Endothelial cell of umbilical vein (primary cell): ENCODE data around the gene RPS19. TPM values are rescaled to one million over a fixed set of nuclear protein-coding genes. Genes with fewer than 3 reads are reported as not detected.

Source experiments
- BruUV-seq: library from RNA; stranded (reverse); fragments of 400-500 nt; replicated peaks from 2 replicates; lab custom pipeline; 2021; lab: Mats Ljungman, UMichigan
- CTCF ChIA-PET: fragments of 300-600, 350-600 bp; sonication (Branson Sonifier 250); formaldehyde crosslinking; loops from one replicate; lab custom pipeline; 2021; ENCODE audit warnings: antibody characterized with exemption, inconsistent platforms; lab: Charles Lee
- POLR2A ChIA-PET: fragments of 300-600, 350-600 bp; sonication (Branson Sonifier 250); formaldehyde crosslinking; loops from one replicate; lab custom pipeline; 2021; ENCODE audit warnings: antibody characterized with exemption, inconsistent platforms; lab: Charles Lee
- DNase-seq: peaks from one replicate; pipeline ENCODE4 v3.0.0-alpha.2; 2011; ENCODE audit warnings: low read depth, low spot score
- FAIRE-seq: peaks from 2 replicates; lab custom pipeline; 2011; peaks lifted over from hg19 to GRCh38; lab: Jason Lieb, UNC
- H2AFZ ChIP-seq: 2 replicates; pipeline ENCODE4 v1.6.0; 2012; ENCODE audit warnings: low read depth, low read length, control low read depth, inconsistent platforms
- H3K27ac ChIP-seq: 2 replicates; pipeline ENCODE4 v1.5.1; 2011; ENCODE audit warnings: low read depth, mild to moderate bottlenecking, control low read depth, low read length, moderate library complexity; ENCODE audit not compliant: insufficient read depth
- H3K27me3 ChIP-seq, 2 experiments: 2 replicates each; pipeline versions ENCODE4 v1.6.0 to v1.6.1; 2011; ENCODE audit warnings: low read length in 2 of 2, mixed read lengths in 1 of 2; ENCODE audit not compliant: control insufficient read depth in 2 of 2, insufficient read depth in 2 of 2
- H3K36me3 ChIP-seq, 2 experiments: 2 replicates in 1 of 2; 3 replicates in 1 of 2; pipeline ENCODE4 v1.5.1; 2011; ENCODE audit warnings: low read length in 2 of 2, mild to moderate bottlenecking in 1 of 2, moderate library complexity in 1 of 2; ENCODE audit not compliant: control insufficient read depth in 2 of 2, insufficient read depth in 2 of 2; ENCODE audit errors: extremely low read depth in 1 of 2
- H3K4me1 ChIP-seq: 3 replicates; pipeline ENCODE4 v1.5.1; 2011; ENCODE audit warnings: mild to moderate bottlenecking, low read length; ENCODE audit not compliant: control insufficient read depth, insufficient read depth; ENCODE audit errors: extremely low read depth
- H3K4me2 ChIP-seq: 2 replicates; pipeline ENCODE4 v1.6.1; 2011; ENCODE audit warnings: low read length, control low read depth, mixed read lengths; ENCODE audit not compliant: insufficient read depth
- H3K4me3 ChIP-seq, 3 experiments: fragments of 200-600 bp in 1 of 3; sonication (generic), shearing (Covaris generic) in 1 of 3; replicated peaks in 1 of 3; 2 replicates each; pipeline ENCODE4 v1.5.1; 2011 to 2016; ENCODE audit warnings: control low read depth in 3 of 3, low read length in 3 of 3, mild to moderate bottlenecking in 2 of 3, inconsistent platforms in 1 of 3, low read depth in 1 of 3, moderate library complexity in 1 of 3; ENCODE audit not compliant: insufficient read depth in 1 of 3
- H3K79me2 ChIP-seq: 2 replicates; pipeline ENCODE4 v1.6.0; 2012; ENCODE audit warnings: low read length, inconsistent platforms; ENCODE audit not compliant: control insufficient read depth, insufficient read depth
- H3K9ac ChIP-seq: replicated peaks from 2 replicates; pipeline ENCODE3; 2011; ENCODE audit warnings: low read length, control low read depth; ENCODE audit not compliant: insufficient read depth; ENCODE audit errors: extremely low read depth
- H3K9me1 ChIP-seq: replicated peaks from 3 replicates; pipeline ENCODE4 v1.6.0; 2011; ENCODE audit warnings: mild to moderate bottlenecking, low read length; ENCODE audit not compliant: control insufficient read depth, insufficient read depth; ENCODE audit errors: extremely low read depth
- H3K9me3 ChIP-seq: replicated peaks from 2 replicates; pipeline ENCODE4 v1.5.1; 2012; ENCODE audit warnings: low read length, inconsistent platforms; ENCODE audit not compliant: control insufficient read depth, insufficient read depth
- H4K20me1 ChIP-seq: replicated peaks from 2 replicates; pipeline ENCODE3; 2011; ENCODE audit warnings: mild to moderate bottlenecking, low read length; ENCODE audit not compliant: control insufficient read depth, insufficient read depth; ENCODE audit errors: extremely low read depth
- EZH2 ChIP-seq: IDR thresholded peaks from 2 replicates; pipeline ENCODE4 v1.6.1; 2012; ENCODE audit warnings: borderline replicate concordance, low read depth, mild to moderate bottlenecking, moderate library complexity, low read length, inconsistent platforms; ENCODE audit not compliant: severe bottlenecking
- FOS ChIP-seq: IDR thresholded peaks from 2 replicates; pipeline ENCODE4 v1.6.1; 2011; ENCODE audit warnings: mild to moderate bottlenecking, low read length, moderate library complexity, borderline replicate concordance; ENCODE audit not compliant: insufficient read depth
- GATA2 ChIP-seq: IDR thresholded peaks from 2 replicates; pipeline ENCODE4 v1.7.0; 2011; ENCODE audit warnings: low read depth, mild to moderate bottlenecking, moderate library complexity, mixed read lengths, low read length; ENCODE audit not compliant: insufficient read length, insufficient read depth
- JUN ChIP-seq: IDR thresholded peaks from 2 replicates; pipeline ENCODE4 v1.6.1; 2011; ENCODE audit warnings: borderline replicate concordance, low read depth; ENCODE audit not compliant: insufficient read length, insufficient read depth
- MYC ChIP-seq: IDR thresholded peaks from one replicate; pipeline ENCODE4 v1.6.1; 2011; ENCODE audit warnings: mild to moderate bottlenecking, low read depth, low read length
- POLR2A ChIP-seq: IDR thresholded peaks from 2 replicates; pipeline ENCODE4 v1.6.1; 2012; ENCODE audit warnings: low read depth, mild to moderate bottlenecking, control low read depth, low read length
- POLR2AphosphoS5 ChIP-seq: IDR thresholded peaks from 2 replicates; pipeline ENCODE4 v1.6.1; 2012; ENCODE audit warnings: low read depth, mild to moderate bottlenecking, control low read depth, low read length, moderate library complexity; ENCODE audit not compliant: insufficient read depth
- dilution Hi-C: fragments of 300-500 bp; cut with MboI; formaldehyde crosslinking; loops from one replicate; pipeline ENCODE4 v1.15.0; 2019; ENCODE audit warnings: low sequenced_read_pairs; ENCODE audit not compliant: extremely low pct_ligation_motif_present
- intact Hi-C: fragments of 100-400 bp; cut with micrococcal nuclease; formaldehyde crosslinking; loops from one replicate; pipeline ENCODE4 v1.10.0; 2022
- polyA plus RNA-seq, 4 experiments: library from polyadenylated mRNA; depleted of rRNA in 3 of 4; stranded (reverse) in 3 of 4; unstranded in 1 of 4; fragments of >200 nt; gene quantifications; 2 replicates each; pipeline versions ENCODE4 v1.2.1 to v1.2.3, GENCODE V29; 2011 to 2012; ENCODE audit warnings: missing spikeins in 1 of 4
- total RNA-seq: library from RNA; stranded (reverse); gene quantifications from 2 replicates; pipeline ENCODE4 v1.2.3, GENCODE V29; 2021
- TF ChIP-seq, protein P1 (sequence below): IDR thresholded peaks from 2 replicates; pipeline ENCODE4 v1.6.1; 2011; ENCODE audit not compliant: insufficient read depth, insufficient read length
- TF ChIP-seq, protein P2 (sequence below), 2 donors: IDR thresholded peaks; 1 replicate in 1 of 2; 2 replicates in 1 of 2; pipeline ENCODE4 v1.5.1; 2011; ENCODE audit warnings: low read length in 2 of 2, mild to moderate bottlenecking in 2 of 2, moderate library complexity in 2 of 2, control low read depth in 1 of 2, inconsistent platforms in 1 of 2, low read depth in 1 of 2; ENCODE audit not compliant: insufficient read depth in 1 of 2; ENCODE audit errors: extremely low read depth in 1 of 2

RPS19 gene
- total and polyA plus RNA-seq, 2 donors (not counting 3 experiments of a cell fraction or from before 2014, with no cell fraction given), result 2,234 to 4,353 TPM

DNA sequence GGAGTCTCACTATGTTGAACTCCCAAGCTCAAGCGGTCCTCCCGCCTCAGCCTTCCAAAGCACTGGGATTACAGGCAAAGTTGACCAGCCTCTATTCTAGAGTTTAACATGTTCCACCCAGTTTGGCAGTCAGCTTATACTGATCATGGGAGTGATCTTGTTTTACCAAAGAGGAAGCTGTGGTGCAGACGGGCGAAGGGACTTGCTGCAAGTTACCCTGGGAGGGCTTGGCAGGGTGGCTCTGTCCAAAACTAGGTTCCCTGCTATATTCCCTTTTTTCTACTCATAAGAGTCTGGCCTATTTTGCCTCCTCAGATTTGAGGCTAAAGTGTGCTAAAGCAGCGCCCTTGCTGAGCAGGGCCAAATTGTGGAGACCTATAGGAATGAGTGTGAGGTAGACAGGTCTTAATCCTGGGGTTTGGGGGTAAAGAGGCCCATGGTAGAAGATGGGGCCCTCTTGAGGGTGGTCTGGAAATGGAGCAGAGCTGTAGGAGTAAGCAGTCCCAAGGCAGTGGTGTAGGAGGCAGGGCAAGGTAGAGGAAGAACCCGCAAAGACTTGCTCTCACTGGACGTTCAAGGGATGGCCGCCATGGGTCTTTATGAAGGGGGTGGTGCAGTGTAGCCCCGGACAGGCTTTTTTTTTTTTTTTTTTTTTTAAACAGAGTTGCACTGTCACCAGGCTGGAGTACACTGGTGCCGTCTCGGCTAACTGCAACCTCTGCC, 3.3 kb downstream of the RPS19 start:
- Histone ChIP-seq H3K27me3 (no peaks in the 10 kb centered on the region), H3K9me3 (no peaks in the 10 kb centered on the region), H2AFZ (no peak overlapping the region), H3K27ac (no peak overlapping the region), H3K36me3 (peaks cover 31 to 51% of the 10 kb centered on the region in 2 experiments), H3K4me2 (peak overlapping the region; percentile 88), H3K9ac (no peak overlapping the region), H3K9me1 (no peaks in the 10 kb centered on the region), H3K4me1 (peaks cover 41% of the 10 kb centered on the region), H3K79me2 (peaks cover 77% of the 10 kb centered on the region), H4K20me1 (no peaks in the 10 kb centered on the region), H3K4me3 (no peak overlapping the region)
- DNase-seq (no peak), FAIRE-seq (no peak)
- dilution Hi-C loops (no loop called here), intact Hi-C loops (no loop called here)
- ChIA-PET POLR2A (interaction anchor here (1.0 kb wide), 1 partner anchor 10 kb away, joined by 4 read pairs; no protein-coding TSS in a partner anchor), CTCF (interaction anchor here (1.0 kb wide), 1 partner anchor 10 kb away, joined by 3 read pairs; no protein-coding TSS in a partner anchor)
- no TSS peak for BruUV-seq
- TF ChIP-seq, protein P1, sequence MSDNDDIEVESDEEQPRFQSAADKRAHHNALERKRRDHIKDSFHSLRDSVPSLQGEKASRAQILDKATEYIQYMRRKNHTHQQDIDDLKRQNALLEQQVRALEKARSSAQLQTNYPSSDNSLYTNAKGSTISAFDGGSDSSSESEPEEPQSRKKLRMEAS, result no peak
- TF ChIP-seq EZH2, result no peak
- no peak for TF ChIP-seq FOS
- TF ChIP-seq MYC, result no peak
- no peak for TF ChIP-seq POLR2AphosphoS5
- TF ChIP-seq POLR2A, result no peak
- TF ChIP-seq, protein P2, sequence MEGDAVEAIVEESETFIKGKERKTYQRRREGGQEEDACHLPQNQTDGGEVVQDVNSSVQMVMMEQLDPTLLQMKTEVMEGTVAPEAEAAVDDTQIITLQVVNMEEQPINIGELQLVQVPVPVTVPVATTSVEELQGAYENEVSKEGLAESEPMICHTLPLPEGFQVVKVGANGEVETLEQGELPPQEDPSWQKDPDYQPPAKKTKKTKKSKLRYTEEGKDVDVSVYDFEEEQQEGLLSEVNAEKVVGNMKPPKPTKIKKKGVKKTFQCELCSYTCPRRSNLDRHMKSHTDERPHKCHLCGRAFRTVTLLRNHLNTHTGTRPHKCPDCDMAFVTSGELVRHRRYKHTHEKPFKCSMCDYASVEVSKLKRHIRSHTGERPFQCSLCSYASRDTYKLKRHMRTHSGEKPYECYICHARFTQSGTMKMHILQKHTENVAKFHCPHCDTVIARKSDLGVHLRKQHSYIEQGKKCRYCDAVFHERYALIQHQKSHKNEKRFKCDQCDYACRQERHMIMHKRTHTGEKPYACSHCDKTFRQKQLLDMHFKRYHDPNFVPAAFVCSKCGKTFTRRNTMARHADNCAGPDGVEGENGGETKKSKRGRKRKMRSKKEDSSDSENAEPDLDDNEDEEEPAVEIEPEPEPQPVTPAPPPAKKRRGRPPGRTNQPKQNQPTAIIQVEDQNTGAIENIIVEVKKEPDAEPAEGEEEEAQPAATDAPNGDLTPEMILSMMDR (IDR thresholded peaks at IDR 0.05; ENCODE audit: extremely low read depth in 1 of 2, insufficient read depth in 1 of 2, low read depth in 1 of 2, low read length in 2 of 2), result no peak
- no peak for TF ChIP-seq GATA2
- no peak for TF ChIP-seq JUN
